Mesenchymal stem cell (in vitro differentiated cells and primary cell): ENCODE results near the gene CLCN6.
A peak's percentile ranks its signal among the peaks of the same experiment; 100 is the strongest.

Experiments
- DNase-seq: peaks from one replicate; pipeline ENCODE4 v3.0.0-alpha.2; 2013
- H2AFZ ChIP-seq: one replicate; pipeline ENCODE4 v1.6.1; 2013; ENCODE audit warnings: low read depth, mild to moderate bottlenecking, control low read depth, inconsistent platforms, low read length, moderate library complexity
- H2AK5ac ChIP-seq: 2 replicates; pipeline ENCODE4 v1.6.1; 2013; ENCODE audit warnings: low read length, moderate library complexity, mild to moderate bottlenecking, inconsistent platforms; ENCODE audit not compliant: severe bottlenecking
- H2BK120ac ChIP-seq: one replicate; pipeline ENCODE4 v1.6.1; 2013; ENCODE audit warnings: low read depth, mild to moderate bottlenecking, inconsistent platforms, low read length, moderate library complexity
- H2BK12ac ChIP-seq, 2 experiments: one replicate each; pipeline ENCODE4 v1.6.1; 2013; ENCODE audit warnings: inconsistent platforms in 2 of 2, low read length in 2 of 2, mild to moderate bottlenecking in 2 of 2, moderate library complexity in 2 of 2, control low read depth in 1 of 2
- H2BK15ac ChIP-seq: one replicate; pipeline ENCODE4 v1.6.1; 2013; ENCODE audit warnings: mild to moderate bottlenecking, low read depth, inconsistent platforms; ENCODE audit not compliant: poor library complexity, severe bottlenecking
- H2BK5ac ChIP-seq: 2 replicates; pipeline ENCODE4 v1.6.1; 2013; ENCODE audit warnings: low read depth, mild to moderate bottlenecking, low read length, control low read depth, inconsistent platforms; ENCODE audit not compliant: poor library complexity, severe bottlenecking
- H3K14ac ChIP-seq, 2 experiments: one replicate each; pipeline ENCODE4 v1.6.1; 2013; ENCODE audit warnings: inconsistent platforms in 2 of 2, low read length in 2 of 2, control low read depth in 1 of 2, mild to moderate bottlenecking in 1 of 2, moderate library complexity in 1 of 2
- H3K18ac ChIP-seq, 2 experiments: one replicate each; pipeline ENCODE4 v1.6.1; 2013; ENCODE audit warnings: inconsistent platforms in 2 of 2, low read length in 2 of 2, control low read depth in 1 of 2, low read depth in 1 of 2, mild to moderate bottlenecking in 1 of 2
- H3K23ac ChIP-seq, 2 experiments: one replicate each; pipeline ENCODE4 v1.6.1; 2013; ENCODE audit warnings: inconsistent platforms in 2 of 2, low read length in 2 of 2, mild to moderate bottlenecking in 2 of 2, moderate library complexity in 2 of 2, control low read depth in 1 of 2
- H3K27ac ChIP-seq: 2 replicates; pipeline ENCODE4 v1.5.1; 2013; ENCODE audit warnings: mild to moderate bottlenecking, moderate library complexity, low read length, control low read depth, inconsistent platforms; ENCODE audit not compliant: poor library complexity, severe bottlenecking
- H3K27me3 ChIP-seq, 2 experiments: 2 replicates each; pipeline versions ENCODE4 v1.6.1 to v1.7.0; 2013; ENCODE audit warnings: low read length in 2 of 2, mild to moderate bottlenecking in 2 of 2, moderate library complexity in 2 of 2, control low read depth in 1 of 2, inconsistent platforms in 1 of 2; ENCODE audit not compliant: control insufficient read depth in 1 of 2, insufficient read depth in 1 of 2
- H3K36me3 ChIP-seq, 2 experiments: 2 replicates each; pipeline versions ENCODE4 v1.6.1 to v1.7.0; 2013; ENCODE audit warnings: low read length in 2 of 2, control low read depth in 1 of 2, inconsistent platforms in 1 of 2, low read depth in 1 of 2, mild to moderate bottlenecking in 1 of 2; ENCODE audit not compliant: insufficient read depth in 2 of 2, control insufficient read depth in 1 of 2
- H3K4ac ChIP-seq, 2 experiments: one replicate each; pipeline ENCODE4 v1.6.1; 2013; ENCODE audit warnings: inconsistent platforms in 2 of 2, low read length in 2 of 2, mild to moderate bottlenecking in 2 of 2, moderate library complexity in 2 of 2, control low read depth in 1 of 2, low read depth in 1 of 2
- H3K4me1 ChIP-seq: 2 replicates; pipeline ENCODE4 v1.6.1; 2013; ENCODE audit warnings: low read depth, low read length, control low read depth; ENCODE audit not compliant: control insufficient read depth, insufficient read depth
- H3K4me2 ChIP-seq: 2 replicates; pipeline ENCODE4 v1.6.1; 2013; ENCODE audit warnings: low read length, mild to moderate bottlenecking, inconsistent platforms; ENCODE audit not compliant: poor library complexity, severe bottlenecking
- H3K4me3 ChIP-seq, 2 experiments: 2 replicates each; pipeline versions ENCODE4 v1.5.1 to v1.7.0; 2013; ENCODE audit warnings: low read length in 2 of 2, mild to moderate bottlenecking in 2 of 2, control low read depth in 1 of 2, low read depth in 1 of 2; ENCODE audit not compliant: insufficient read depth in 1 of 2
- H3K79me1 ChIP-seq: replicated peaks from 2 replicates; pipeline ENCODE4 v1.6.1; 2013; ENCODE audit warnings: mild to moderate bottlenecking, control low read depth, low read length, inconsistent platforms; ENCODE audit not compliant: poor library complexity, severe bottlenecking
- H3K9ac ChIP-seq: 2 replicates; pipeline ENCODE4 v1.7.0; 2013; ENCODE audit warnings: mild to moderate bottlenecking, low read length, moderate library complexity
- H3K9me3 ChIP-seq: 2 replicates; pipeline ENCODE4 v1.7.0; 2013; ENCODE audit warnings: mild to moderate bottlenecking, low read length; ENCODE audit not compliant: control insufficient read depth
- H4K8ac ChIP-seq: one replicate; pipeline ENCODE4 v1.6.1; 2013; ENCODE audit warnings: inconsistent platforms, mild to moderate bottlenecking, low read length, moderate library complexity
- H4K91ac ChIP-seq: one replicate; pipeline ENCODE4 v1.6.1; 2013; ENCODE audit warnings: mild to moderate bottlenecking, low read length, inconsistent platforms
- WGBS: methylation state at CpG from one replicate; pipeline ENCODE4 v1.1.7; 2013; ENCODE audit warnings: mixed read lengths; 5-methylcytosine and 5-hydroxymethylcytosine counted together

CLCN6 gene

DNA sequence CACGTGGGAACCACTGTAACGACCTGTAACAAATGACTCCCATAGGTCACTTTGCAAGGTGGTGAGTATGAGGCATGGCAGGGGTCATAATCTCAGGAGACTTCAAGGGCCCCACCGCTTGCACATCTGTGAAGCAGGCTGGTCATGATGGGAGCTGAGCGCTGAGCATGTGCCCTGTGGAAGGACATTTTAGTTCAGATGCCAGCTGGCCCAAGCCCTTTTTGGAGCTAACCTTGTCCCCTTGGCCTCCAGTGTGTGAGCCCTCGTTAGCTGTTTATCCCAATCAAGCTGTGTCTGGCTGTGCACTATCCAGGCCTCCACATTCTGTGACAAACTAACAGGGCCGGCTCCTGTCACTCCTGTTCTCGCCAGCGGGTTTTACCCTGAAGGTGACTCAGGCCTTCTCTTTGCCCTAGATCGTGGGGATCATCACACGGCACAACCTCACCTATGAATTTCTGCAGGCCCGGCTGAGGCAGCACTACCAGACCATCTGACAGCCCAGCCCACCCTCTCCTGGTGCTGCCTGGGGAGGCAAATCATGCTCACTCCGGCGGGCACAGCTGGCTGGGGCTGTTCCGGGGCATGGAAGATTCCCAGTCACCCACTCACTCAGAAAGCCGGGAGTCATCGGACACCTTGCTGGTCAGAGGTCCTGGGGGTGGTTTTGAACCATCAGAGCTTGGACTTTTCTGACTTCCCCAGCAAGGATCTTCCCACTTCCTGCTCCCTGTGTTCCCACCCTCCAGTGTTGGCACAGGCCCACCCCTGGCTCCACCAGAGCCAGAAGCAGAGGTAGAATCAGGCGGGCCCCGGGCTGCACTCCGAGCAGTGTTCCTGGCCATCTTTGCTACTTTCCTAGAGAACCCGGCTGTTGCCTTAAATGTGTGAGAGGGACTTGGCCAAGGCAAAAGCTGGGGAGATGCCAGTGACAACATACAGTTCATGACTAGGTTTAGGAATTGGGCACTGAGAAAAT lies 34.0 kb downstream of the CLCN6 start:
- Histone ChIP-seq H2BK15ac (no peak overlapping the region), H3K9ac (no peak overlapping the region), H2BK5ac (no peak overlapping the region), H3K9me3 (no peaks in the 10 kb centered on the region), H3K79me1 (peaks cover 15% of the 10 kb centered on the region), H3K27me3 (no peaks in the 10 kb centered on the region), H3K36me3 (peaks cover 90 to 97% of the 10 kb centered on the region in 2 experiments), H4K91ac (no peak overlapping the region), H2BK12ac (no peak overlapping the region), H2AK5ac (no peak overlapping the region), H3K4ac (no peak overlapping the region), H3K23ac (no peak overlapping the region), H2AFZ (no peak overlapping the region), H3K4me3 (no peak overlapping the region), H2BK120ac (no peak overlapping the region), H3K18ac (no peak overlapping the region), H3K14ac (no peak overlapping the region), H3K4me2 (no peak overlapping the region), H3K4me1 (peaks cover 12% of the 10 kb centered on the region), H4K8ac (no peak overlapping the region), H3K27ac (no peak overlapping the region)
- 98% methylated on average over 20 of the region's 20 CpGs for WGBS
- no peak for DNase-seq

DNA sequence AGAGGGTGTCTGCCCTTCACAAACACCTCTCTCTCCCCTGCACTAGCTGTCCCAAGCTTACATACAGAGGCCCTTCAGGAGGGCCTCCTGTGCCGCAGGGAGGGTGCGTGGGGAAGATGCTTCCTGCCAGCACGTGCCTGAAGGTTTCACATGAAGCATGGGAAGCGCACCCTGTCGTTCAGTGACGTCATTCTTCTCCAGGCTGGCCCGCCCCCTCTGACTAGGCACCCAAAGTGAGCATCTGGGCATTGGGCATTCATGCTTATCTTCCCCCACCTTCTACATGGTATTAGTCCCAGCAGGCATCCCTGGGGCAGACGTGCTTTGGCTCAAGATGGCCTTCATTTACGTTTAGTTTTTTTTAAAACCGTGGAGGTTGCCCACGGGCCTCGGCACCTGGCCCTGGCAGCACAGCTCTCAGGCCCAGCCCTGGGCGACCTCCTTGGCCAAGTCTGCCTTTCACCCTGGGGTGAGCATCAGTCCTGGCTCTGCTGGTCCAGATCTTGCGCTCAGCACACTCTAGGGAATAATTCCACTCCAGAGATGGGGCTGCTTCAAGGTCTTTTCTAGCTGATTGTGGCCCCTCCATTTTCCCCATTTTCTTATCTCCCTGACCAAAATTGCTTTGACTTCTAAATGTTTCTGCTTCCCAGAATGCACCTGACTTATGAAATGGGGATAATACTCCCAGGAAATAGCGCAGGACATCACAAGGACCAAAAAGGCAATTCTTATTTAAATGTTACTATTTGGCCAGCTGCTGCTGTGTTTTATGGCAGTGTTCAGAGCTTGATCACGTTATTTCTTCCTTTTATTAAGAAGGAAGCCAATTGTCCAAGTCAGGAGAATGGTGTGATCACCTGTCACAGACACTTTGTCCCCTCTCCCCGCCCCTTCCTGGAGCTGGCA lies 35.5 kb downstream of the CLCN6 start:
- H3K4me3 ChIP-seq = no peak overlapping the region
- DNase-seq = no peak
- peaks cover 15% of the 10 kb centered on the region for H3K79me1 ChIP-seq
- no peak overlapping the region for H2BK15ac ChIP-seq
- H4K8ac ChIP-seq = no peak overlapping the region
- H2BK12ac ChIP-seq = no peak overlapping the region
- H2AFZ ChIP-seq = no peak overlapping the region
- no peaks in the 10 kb centered on the region for H3K27me3 ChIP-seq
- H2BK5ac ChIP-seq = no peak overlapping the region
- H2AK5ac ChIP-seq = no peak overlapping the region
- no peak overlapping the region for H3K4ac ChIP-seq
- no peak overlapping the region for H3K14ac ChIP-seq
- H3K18ac ChIP-seq = no peak overlapping the region
- no peak overlapping the region for H3K27ac ChIP-seq
- H3K9ac ChIP-seq = no peak overlapping the region
- peaks cover 12% of the 10 kb centered on the region for H3K4me1 ChIP-seq
- H2BK120ac ChIP-seq = no peak overlapping the region
- 95% methylated on average over 17 of the region's 17 CpGs for WGBS
- no peak overlapping the region for H4K91ac ChIP-seq
- H3K36me3 ChIP-seq = peaks cover 80 to 94% of the 10 kb centered on the region in 2 experiments
- no peaks in the 10 kb centered on the region for H3K9me3 ChIP-seq
- H3K23ac ChIP-seq = no peak overlapping the region
- H3K4me2 ChIP-seq = no peak overlapping the region

DNA sequence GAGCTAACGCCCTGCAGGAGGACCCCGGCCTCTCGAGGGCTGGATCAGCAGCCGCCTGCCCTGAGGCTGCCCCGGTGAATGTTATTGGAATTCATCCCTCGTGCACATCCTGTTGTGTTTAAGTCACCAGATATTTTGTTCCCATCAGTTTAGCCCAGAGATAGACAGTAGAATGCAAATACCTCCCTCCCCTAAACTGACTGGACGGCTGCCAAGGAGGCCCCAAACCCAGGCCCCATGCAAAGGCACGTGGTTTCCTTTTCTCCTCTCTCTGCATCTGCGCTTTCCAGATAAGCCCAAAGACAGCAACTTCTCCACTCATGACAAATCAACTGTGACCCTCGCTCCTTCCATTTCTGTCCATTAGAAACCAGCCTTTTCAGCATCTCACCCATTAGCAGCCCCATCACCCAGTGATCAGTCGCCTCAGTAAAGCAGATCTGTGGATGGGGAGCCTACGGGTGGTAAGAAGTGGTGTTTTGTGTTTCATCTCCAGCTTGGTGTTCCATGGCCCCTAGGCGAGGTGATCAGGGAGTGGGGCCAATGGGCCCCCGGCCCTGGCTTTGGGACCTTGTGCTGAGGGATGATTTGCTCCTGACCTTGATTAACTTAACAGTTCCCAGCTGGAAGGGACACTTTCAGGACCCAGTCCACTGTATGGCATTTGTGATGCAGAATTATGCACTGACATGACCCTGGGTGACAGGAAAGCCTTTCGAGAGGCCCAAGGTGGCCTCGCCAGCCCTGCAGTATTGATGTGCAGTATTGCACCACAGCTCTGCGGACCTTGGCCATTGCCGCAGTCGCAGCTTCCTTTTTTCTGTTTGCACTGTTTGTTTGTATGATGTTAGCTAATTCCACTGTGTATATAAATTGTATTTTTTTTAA lies 36.4 kb downstream of the CLCN6 start:
- Histone ChIP-seq H3K79me1 (peaks cover 15% of the 10 kb centered on the region), H3K4ac (no peak overlapping the region), H2BK15ac (no peak overlapping the region), H3K36me3 (peaks cover 78 to 91% of the 10 kb centered on the region in 2 experiments), H2AFZ (no peak overlapping the region), H3K4me3 (no peak overlapping the region), H3K18ac (no peak overlapping the region), H3K9ac (no peak overlapping the region), H3K4me2 (no peak overlapping the region), H4K91ac (no peak overlapping the region), H2BK12ac (no peak overlapping the region), H4K8ac (no peak overlapping the region), H3K9me3 (no peaks in the 10 kb centered on the region), H3K27me3 (no peaks in the 10 kb centered on the region), H2BK5ac (no peak overlapping the region), H3K23ac (peak overlapping the region in 1 of 2 experiments; percentile 57), H2AK5ac (no peak overlapping the region), H3K27ac (no peak overlapping the region), H2BK120ac (no peak overlapping the region), H3K14ac (no peak overlapping the region), H3K4me1 (peaks cover 12% of the 10 kb centered on the region)
- 87% methylated on average over 18 of the region's 19 CpGs for WGBS
- DNase-seq = no peak
